ENCODE measurements around the gene CPNE1. TPM values are rescaled to one million over a fixed set of nuclear protein-coding genes. Genes with fewer than 3 reads are reported as not detected.

CPNE1 gene
- total RNA-seq, 1 donor from 2014 or later = 164 TPM

DNA sequence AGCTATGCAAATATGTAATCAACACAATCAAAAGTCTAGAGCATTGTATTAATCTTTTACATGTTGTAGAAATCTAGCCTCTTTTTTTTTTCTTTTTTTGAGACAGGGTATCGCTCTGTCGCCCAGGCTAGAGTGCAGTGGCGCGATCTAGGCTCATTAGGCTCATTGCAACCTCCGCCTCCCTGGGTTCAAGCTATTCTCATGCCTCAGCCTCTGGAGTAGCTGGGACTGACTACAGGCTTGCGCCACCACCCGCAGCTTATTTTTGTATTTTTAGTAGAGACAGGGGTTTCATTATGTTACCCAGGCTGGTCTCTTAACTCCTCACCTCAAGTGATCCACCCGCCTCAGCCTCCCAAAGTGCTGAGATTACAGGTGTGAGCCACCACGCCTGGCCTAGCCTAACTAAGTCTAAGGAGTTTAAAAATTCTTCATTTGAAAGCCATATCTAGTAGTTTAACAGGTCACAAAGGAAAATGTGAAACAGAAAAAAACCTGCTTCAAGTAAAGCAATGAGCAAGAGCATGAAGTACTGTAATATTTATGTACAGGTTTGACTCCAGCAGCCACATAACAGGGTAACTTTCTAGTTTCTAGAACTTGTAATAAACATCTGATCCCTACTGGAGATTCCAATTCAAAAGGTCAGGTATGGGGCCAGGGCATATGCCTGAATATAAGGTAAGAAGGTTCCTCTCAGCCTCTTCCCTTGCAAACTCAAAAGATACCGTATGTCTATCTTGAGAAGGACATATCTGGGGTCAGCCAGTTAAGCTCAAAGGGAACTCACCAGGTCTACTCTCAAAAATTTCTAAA lies 4.4 kb downstream of the CPNE1 start:
- peaks cover 1% of the 10 kb centered on the region for H3K36me3 Mint-ChIP-seq (ENCODE audit: unreplicated experiment)
- H3K4me3 Mint-ChIP-seq (ENCODE audit: unreplicated experiment) = no peak overlapping the region
- peak overlapping the region; percentile 18 for H3K27ac Mint-ChIP-seq (ENCODE audit: unreplicated experiment)
- peak; percentile 30 for DNase-seq (ENCODE audit: extremely low spot score, unreplicated experiment)
- TF ChIP-seq, protein P1, sequence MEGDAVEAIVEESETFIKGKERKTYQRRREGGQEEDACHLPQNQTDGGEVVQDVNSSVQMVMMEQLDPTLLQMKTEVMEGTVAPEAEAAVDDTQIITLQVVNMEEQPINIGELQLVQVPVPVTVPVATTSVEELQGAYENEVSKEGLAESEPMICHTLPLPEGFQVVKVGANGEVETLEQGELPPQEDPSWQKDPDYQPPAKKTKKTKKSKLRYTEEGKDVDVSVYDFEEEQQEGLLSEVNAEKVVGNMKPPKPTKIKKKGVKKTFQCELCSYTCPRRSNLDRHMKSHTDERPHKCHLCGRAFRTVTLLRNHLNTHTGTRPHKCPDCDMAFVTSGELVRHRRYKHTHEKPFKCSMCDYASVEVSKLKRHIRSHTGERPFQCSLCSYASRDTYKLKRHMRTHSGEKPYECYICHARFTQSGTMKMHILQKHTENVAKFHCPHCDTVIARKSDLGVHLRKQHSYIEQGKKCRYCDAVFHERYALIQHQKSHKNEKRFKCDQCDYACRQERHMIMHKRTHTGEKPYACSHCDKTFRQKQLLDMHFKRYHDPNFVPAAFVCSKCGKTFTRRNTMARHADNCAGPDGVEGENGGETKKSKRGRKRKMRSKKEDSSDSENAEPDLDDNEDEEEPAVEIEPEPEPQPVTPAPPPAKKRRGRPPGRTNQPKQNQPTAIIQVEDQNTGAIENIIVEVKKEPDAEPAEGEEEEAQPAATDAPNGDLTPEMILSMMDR (IDR thresholded peaks at IDR 0.05) = no peak
- H3K27me3 Mint-ChIP-seq (ENCODE audit: unreplicated experiment) = no peaks in the 10 kb centered on the region
- H3K4me1 Mint-ChIP-seq (ENCODE audit: unreplicated experiment) = peaks cover 66% of the 10 kb centered on the region
- H3K9me3 Mint-ChIP-seq (ENCODE audit: unreplicated experiment) = no peaks in the 10 kb centered on the region

DNA sequence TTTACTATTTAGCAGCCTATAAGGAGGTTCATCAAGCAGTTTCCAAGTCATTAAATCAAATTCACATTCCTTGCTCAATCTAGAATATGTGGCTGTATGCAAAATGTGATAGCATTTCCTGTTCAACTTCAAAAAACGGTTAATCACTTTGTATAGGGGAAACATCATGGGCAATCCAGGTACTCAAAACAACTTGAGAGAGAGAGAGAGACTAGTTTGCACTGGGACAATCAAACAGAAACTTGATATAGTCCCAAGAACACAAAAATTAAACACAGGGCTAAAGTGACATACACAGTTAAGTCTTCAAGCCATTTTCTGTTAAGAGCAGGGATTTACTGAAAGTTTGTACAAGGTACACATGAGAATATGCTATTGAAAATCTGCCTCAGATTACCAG lies 7.4 kb downstream of the CPNE1 start:
- H3K36me3 Mint-ChIP-seq (ENCODE audit: unreplicated experiment) = peaks cover 1% of the 10 kb centered on the region
- H3K27ac Mint-ChIP-seq (ENCODE audit: unreplicated experiment) = peak overlapping the region; percentile 28
- H3K4me1 Mint-ChIP-seq (ENCODE audit: unreplicated experiment) = peaks cover 46% of the 10 kb centered on the region
- H3K27me3 Mint-ChIP-seq (ENCODE audit: unreplicated experiment) = no peaks in the 10 kb centered on the region
- H3K9me3 Mint-ChIP-seq (ENCODE audit: unreplicated experiment) = no peaks in the 10 kb centered on the region
- TF ChIP-seq, protein P1 (IDR thresholded peaks at IDR 0.05) = no peak
- no peak for DNase-seq (ENCODE audit: extremely low spot score, unreplicated experiment)
- H3K4me3 Mint-ChIP-seq (ENCODE audit: unreplicated experiment) = no peak overlapping the region

DNA sequence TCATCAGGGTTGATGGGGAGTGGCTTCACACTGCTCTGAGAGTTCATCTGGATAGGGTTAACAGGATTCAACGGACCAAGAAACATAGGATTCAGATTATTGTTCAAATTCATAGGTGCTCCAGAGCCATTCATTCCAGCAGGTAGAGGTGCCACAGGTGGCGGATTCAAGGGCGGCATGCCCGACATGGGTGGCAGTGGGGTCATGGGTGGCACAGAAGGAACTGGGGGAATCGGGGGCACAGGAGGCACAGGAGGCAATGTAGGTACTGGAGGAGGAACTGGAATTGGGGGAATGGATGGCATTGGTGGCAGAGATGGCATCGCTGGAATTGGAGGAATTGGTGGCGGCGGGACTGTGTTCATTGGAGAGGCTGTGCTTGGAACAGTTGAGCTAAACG lies 10.3 kb downstream of the CPNE1 start:
- peaks cover 18% of the 10 kb centered on the region for H3K4me1 Mint-ChIP-seq (ENCODE audit: unreplicated experiment)
- no peaks in the 10 kb centered on the region for H3K27me3 Mint-ChIP-seq (ENCODE audit: unreplicated experiment)
- peaks cover 3% of the 10 kb centered on the region for H3K36me3 Mint-ChIP-seq (ENCODE audit: unreplicated experiment)
- TF ChIP-seq, protein P1 (IDR thresholded peaks at IDR 0.05) = no peak
- no peak for DNase-seq (ENCODE audit: extremely low spot score, unreplicated experiment)
- H3K27ac Mint-ChIP-seq (ENCODE audit: unreplicated experiment) = no peak overlapping the region
- H3K4me3 Mint-ChIP-seq (ENCODE audit: unreplicated experiment) = no peak overlapping the region
- H3K9me3 Mint-ChIP-seq (ENCODE audit: unreplicated experiment) = no peaks in the 10 kb centered on the region

DNA sequence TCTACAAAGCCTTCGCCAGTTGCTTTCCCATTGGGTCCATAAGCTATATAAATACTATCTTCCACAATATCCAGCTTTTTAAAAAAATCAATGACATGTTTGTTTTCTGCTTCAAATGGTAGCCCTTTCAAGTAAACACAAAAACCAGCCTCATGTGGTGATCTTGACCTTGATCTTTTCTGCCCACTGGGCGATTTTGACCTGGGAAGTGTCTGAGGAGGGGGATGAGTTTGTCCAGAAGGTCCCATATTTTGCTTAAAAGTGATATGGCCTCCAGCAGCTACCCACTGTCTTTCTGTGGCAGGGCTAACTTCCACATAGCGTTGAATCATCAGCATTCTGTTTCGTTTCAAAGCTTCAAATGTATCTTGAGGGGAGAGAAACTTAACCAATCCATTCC lies 10.8 kb downstream of the CPNE1 start:
- TF ChIP-seq, protein P1 (IDR thresholded peaks at IDR 0.05) = no peak
- Mint-ChIP-seq H3K9me3 (ENCODE audit: unreplicated experiment) (no peaks in the 10 kb centered on the region), H3K27ac (ENCODE audit: unreplicated experiment) (no peak overlapping the region), H3K4me3 (ENCODE audit: unreplicated experiment) (no peak overlapping the region), H3K4me1 (ENCODE audit: unreplicated experiment) (peaks cover 17% of the 10 kb centered on the region), H3K27me3 (ENCODE audit: unreplicated experiment) (no peaks in the 10 kb centered on the region), H3K36me3 (ENCODE audit: unreplicated experiment) (peaks cover 6% of the 10 kb centered on the region)
- no peak for DNase-seq (ENCODE audit: extremely low spot score, unreplicated experiment)

DNA sequence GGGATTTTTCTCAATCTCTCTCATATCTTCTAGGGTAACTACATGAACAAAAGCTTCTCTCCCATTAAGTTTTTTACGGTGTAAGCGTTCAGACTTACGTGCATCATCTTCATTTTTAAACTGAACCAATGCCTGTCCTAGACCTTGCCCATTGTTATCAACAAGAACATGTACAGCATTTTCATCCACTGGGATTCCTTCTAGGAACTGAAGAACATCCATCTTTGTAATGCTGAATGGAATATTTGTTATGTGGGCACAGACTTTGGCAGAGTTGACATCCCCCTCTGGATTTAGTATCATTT lies 11.3 kb downstream of the CPNE1 start:
- H3K9me3 Mint-ChIP-seq (ENCODE audit: unreplicated experiment) = no peaks in the 10 kb centered on the region
- DNase-seq (ENCODE audit: extremely low spot score, unreplicated experiment) = no peak
- no peaks in the 10 kb centered on the region for H3K27me3 Mint-ChIP-seq (ENCODE audit: unreplicated experiment)
- TF ChIP-seq, protein P1 (IDR thresholded peaks at IDR 0.05) = no peak
- H3K4me3 Mint-ChIP-seq (ENCODE audit: unreplicated experiment) = no peak overlapping the region
- peaks cover 8% of the 10 kb centered on the region for H3K36me3 Mint-ChIP-seq (ENCODE audit: unreplicated experiment)
- H3K4me1 Mint-ChIP-seq (ENCODE audit: unreplicated experiment) = peaks cover 18% of the 10 kb centered on the region
- H3K27ac Mint-ChIP-seq (ENCODE audit: unreplicated experiment) = no peak overlapping the region
